Heart left ventricle (tissue), 13 donors: ENCODE measurements around the gene TACR2.

Experiments used
- CTCF ChIP-seq, 12 donors: fragments of 200-600 bp; sonication (generic) in 4 of 12; IDR thresholded peaks; one replicate each; pipeline versions ENCODE4 v1.5.0 to v1.8.0; 2018 to 2022; ENCODE audit warnings: antibody characterized with exemption in 12 of 12, mild to moderate bottlenecking in 5 of 12
- POLR2A ChIP-seq, 2 donors: fragments of 450-650 bp; IDR thresholded peaks; one replicate each; pipeline ENCODE4 v1.6.1; 2017; ENCODE audit warnings: antibody characterized with exemption in 2 of 2, mild to moderate bottlenecking in 2 of 2, moderate library complexity in 2 of 2
- donor health status: ischemic (EF 13 %, LVEDD 7.1; RV severe dilation, severe dysfunction).
- donor health status: DM: no; HTN: yes; CAD: no.
- donor health status: DM: no; HTN: no; CAD: no.
- donor health status: ischemic (EF 25% LVEDD 6.9; RV normal size, moderate dysfunction).
- donor health status: ischemic (EF 25% LVEDD 5.7; RV mildly dilated, moderate dysfunction).
- donor health status: ischemic (EF 35%, LVEDD 5.7; RV mildly dilated, moderate dysfunction).
- donor health status: nonischemic (EF 11% LVEDD 7.7; RV severe dilation, severe dysfunction).
- donor health status: DM: yes; HTN: yes; CAD: no.
- donor health status: PGD.
- donor health status: ischemic (EF 29% LVEDD 5.4; RV normal size, mild dysfunction).
- donor health status: nonischemic (EF 23%, LVEDD 6.1; RV moderate dilation, normal function).

GRCh38 chr10:69366738-69367137, 50.0 kb downstream of the TACR2 start:
- TF ChIP-seq POLR2A (IDR thresholded peaks at IDR 0.05) (no peak), CTCF (IDR thresholded peaks at IDR 0.05) (no peak)
